Erythroblast (primary cell): Measurements from ENCODE around the gene ERVFRD-1.
A peak's percentile ranks its signal among the peaks of the same experiment; 100 is the strongest.

Experiments used
- DNase-seq, 2 experiments: peaks; one replicate each; lab custom pipeline; 2025; lab: John Stamatoyannopoulos, UW
- GATA1 ChIP-seq: IDR thresholded peaks from 2 replicates; pipeline ENCODE4 v1.6.1; 2011; ENCODE audit warnings: low read depth, mild to moderate bottlenecking, control low read depth, low read length, moderate library complexity
- POLR2A ChIP-seq: IDR thresholded peaks from 2 replicates; pipeline ENCODE4 v1.6.1; 2011; ENCODE audit warnings: mild to moderate bottlenecking, low read length

The ERVFRD-1 gene

GRCh38 chr6:11064836-11065235, 46.7 kb downstream of the ERVFRD-1 start:
- TF ChIP-seq POLR2A (no peak), GATA1 (no peak)
- no peak for DNase-seq

DNA sequence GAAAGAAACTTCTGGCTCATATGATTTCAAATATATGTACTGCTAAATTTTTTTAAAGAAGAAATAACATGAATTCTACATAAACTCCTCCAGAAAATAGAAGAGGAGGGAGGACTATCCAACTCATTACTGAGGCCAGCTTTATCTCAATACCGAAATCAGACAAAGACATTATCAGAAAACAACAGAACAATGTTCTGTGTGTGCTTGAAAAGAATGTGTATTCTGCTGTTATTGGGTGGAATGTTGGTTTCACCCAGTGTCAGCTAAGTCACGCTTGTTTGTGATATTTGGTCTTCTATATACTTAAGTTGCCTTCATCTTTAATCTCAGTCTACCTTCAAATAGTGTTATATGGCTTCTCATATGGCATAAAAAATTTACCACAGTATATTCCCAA, 48.8 kb downstream of the ERVFRD-1 start:
- TF ChIP-seq POLR2A (no peak), GATA1 (no peak)
- peak in 1 of 2 experiments; percentile 63 for DNase-seq

- TF ChIP-seq GATA1 (no peak), POLR2A (no peak)
- no peak for DNase-seq
Measured at GRCh38 chr6:11062083-11062482, 49.4 kb downstream of the ERVFRD-1 start.

DNA sequence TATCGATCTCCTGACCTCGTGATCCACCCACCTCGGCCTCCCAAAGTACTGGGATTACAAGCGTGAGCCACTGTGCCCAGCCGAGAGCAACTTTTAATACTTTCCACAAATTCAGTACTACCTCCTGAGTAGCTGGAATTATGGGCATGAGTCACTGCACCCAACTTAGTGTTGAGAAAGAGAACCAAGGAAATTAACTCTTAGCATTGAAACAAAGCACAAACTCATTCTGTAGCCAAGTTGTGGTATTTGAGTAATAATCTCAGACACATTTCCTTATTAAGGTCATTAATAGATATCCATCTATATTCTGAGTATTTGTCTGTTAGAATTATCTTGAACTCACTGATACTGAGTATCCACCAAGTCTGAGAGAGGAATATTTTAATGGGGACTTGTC, 53.1 kb downstream of the ERVFRD-1 start:
- no peak for DNase-seq
- TF ChIP-seq POLR2A (no peak), GATA1 (no peak)

- DNase-seq = no peak
- TF ChIP-seq GATA1 (no peak), POLR2A (no peak)
Measured at GRCh38 chr6:11056871-11057270, 54.7 kb downstream of the ERVFRD-1 start.

- no peak for DNase-seq
- no peak for TF ChIP-seq GATA1
- TF ChIP-seq POLR2A = no peak
Measured at GRCh38 chr6:11055127-11055627, 56.3 kb downstream of the ERVFRD-1 start.

DNA sequence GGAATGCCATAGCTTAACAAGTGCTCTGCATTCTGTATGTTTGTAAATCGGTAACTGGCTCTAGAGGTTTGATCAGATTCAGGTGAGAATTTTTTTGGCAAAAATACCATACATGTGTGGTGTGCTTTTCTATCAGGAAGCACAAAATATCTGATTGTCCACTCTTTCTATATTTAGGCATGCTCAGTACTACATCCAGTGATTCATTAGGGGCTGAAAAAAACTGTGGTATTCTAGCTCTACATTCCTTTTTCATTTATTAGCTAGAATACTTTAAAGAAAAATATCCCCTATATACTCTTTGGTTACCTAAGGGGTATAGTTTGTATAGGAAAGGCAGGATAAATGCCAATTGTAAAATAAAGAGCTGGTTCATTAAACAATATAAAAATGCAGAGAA, 56.8 kb downstream of the ERVFRD-1 start:
- DNase-seq = no peak

GRCh38 chr6:11053307-11053706, 58.2 kb downstream of the ERVFRD-1 start:
- DNase-seq = no peak
- TF ChIP-seq GATA1 (no peak), POLR2A (no peak)

More for the DNA sequence above, 56.8 kb downstream of the ERVFRD-1 start:
- TF ChIP-seq GATA1 (no peak), POLR2A (no peak)
